Nephron progenitor cell (in vitro differentiated cells): ENCODE results near the gene CCDC154.

Source experiments
- DNase-seq: peaks from one replicate; pipeline ENCODE4 v3.0.0; 2021
- H3K27ac Mint-ChIP-seq: 2 replicates; pipeline ENCODE4 v1.8.0; 2021; ENCODE audit warnings: mild to moderate bottlenecking, moderate library complexity, mixed read lengths
- H3K27me3 Mint-ChIP-seq: 2 replicates; pipeline ENCODE4 v1.8.0; 2021; ENCODE audit warnings: mild to moderate bottlenecking, low read depth, mixed read lengths; ENCODE audit not compliant: poor library complexity
- H3K36me3 Mint-ChIP-seq: 2 replicates; pipeline ENCODE4 v1.8.0; 2021; ENCODE audit warnings: low read depth, mixed read lengths
- H3K4me1 Mint-ChIP-seq: 2 replicates; pipeline ENCODE4 v1.8.0; 2021; ENCODE audit warnings: mixed read lengths
- H3K4me3 Mint-ChIP-seq: 2 replicates; pipeline ENCODE4 v1.8.0; 2021; ENCODE audit warnings: mild to moderate bottlenecking, moderate library complexity, mixed read lengths
- H3K9me3 Mint-ChIP-seq: 2 replicates; pipeline ENCODE4 v1.8.0; 2021; ENCODE audit warnings: mild to moderate bottlenecking, moderate library complexity, mixed read lengths
- TF ChIP-seq, protein P1 (sequence below): fragments of 200-600 bp; sonication (generic); IDR thresholded peaks from 2 replicates; pipeline ENCODE4 v1.5.0; 2021; ENCODE audit warnings: antibody characterized with exemption

CCDC154 gene

DNA sequence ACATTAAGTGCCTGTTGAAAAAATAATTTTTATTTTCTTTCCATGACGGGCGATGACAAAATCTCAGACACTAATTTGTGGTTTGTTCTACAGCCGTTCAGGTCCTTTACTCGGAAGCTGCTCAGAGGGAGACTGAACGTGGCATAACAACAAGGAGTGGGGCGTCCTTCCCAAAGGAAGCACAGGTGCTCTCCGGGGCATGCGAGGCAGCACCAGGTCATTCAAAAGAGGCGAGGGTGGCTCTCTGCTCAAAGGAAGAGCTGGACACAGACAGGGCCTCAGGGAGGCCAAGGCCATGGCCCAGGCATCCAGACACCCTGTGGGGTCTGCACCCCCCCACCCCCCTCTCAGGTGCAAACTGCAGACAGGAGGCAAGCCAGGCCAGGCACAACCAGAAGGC, 46.0 kb downstream of the CCDC154 start:
- TF ChIP-seq, protein P1, sequence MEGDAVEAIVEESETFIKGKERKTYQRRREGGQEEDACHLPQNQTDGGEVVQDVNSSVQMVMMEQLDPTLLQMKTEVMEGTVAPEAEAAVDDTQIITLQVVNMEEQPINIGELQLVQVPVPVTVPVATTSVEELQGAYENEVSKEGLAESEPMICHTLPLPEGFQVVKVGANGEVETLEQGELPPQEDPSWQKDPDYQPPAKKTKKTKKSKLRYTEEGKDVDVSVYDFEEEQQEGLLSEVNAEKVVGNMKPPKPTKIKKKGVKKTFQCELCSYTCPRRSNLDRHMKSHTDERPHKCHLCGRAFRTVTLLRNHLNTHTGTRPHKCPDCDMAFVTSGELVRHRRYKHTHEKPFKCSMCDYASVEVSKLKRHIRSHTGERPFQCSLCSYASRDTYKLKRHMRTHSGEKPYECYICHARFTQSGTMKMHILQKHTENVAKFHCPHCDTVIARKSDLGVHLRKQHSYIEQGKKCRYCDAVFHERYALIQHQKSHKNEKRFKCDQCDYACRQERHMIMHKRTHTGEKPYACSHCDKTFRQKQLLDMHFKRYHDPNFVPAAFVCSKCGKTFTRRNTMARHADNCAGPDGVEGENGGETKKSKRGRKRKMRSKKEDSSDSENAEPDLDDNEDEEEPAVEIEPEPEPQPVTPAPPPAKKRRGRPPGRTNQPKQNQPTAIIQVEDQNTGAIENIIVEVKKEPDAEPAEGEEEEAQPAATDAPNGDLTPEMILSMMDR, result no peak
- H3K4me1 Mint-ChIP-seq, result no peaks in the 10 kb centered on the region
- H3K9me3 Mint-ChIP-seq, result no peaks in the 10 kb centered on the region
- H3K4me3 Mint-ChIP-seq, result no peak overlapping the region
- H3K27me3 Mint-ChIP-seq, result no peaks in the 10 kb centered on the region
- H3K36me3 Mint-ChIP-seq, result peaks cover 14% of the 10 kb centered on the region
- H3K27ac Mint-ChIP-seq, result no peak overlapping the region
- no peak for DNase-seq

DNA sequence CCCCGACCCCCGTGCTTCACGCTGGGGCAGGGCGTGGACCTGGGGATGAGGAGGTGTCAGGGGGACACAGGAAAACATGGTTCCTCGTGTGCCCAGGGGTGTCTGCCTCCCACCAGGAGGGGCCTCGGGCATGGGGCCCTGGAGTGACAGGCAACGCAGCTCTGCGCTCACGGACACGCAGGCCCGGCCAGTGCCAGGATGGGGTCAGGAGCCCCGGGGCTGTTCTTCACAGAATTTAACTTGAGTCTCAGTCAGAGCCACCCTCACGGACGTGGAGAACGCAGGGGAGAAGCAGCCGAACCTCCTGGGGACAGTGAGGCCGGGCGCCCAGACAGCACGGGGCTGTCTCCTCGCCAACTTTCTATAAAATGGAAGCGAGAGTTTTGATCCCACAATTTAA, 46.6 kb downstream of the CCDC154 start:
- Mint-ChIP-seq H3K27ac (no peak overlapping the region), H3K9me3 (no peaks in the 10 kb centered on the region), H3K4me1 (no peaks in the 10 kb centered on the region), H3K4me3 (no peak overlapping the region), H3K27me3 (no peaks in the 10 kb centered on the region), H3K36me3 (peaks cover 18% of the 10 kb centered on the region)
- TF ChIP-seq, protein P1, result no peak
- no peak for DNase-seq

DNA sequence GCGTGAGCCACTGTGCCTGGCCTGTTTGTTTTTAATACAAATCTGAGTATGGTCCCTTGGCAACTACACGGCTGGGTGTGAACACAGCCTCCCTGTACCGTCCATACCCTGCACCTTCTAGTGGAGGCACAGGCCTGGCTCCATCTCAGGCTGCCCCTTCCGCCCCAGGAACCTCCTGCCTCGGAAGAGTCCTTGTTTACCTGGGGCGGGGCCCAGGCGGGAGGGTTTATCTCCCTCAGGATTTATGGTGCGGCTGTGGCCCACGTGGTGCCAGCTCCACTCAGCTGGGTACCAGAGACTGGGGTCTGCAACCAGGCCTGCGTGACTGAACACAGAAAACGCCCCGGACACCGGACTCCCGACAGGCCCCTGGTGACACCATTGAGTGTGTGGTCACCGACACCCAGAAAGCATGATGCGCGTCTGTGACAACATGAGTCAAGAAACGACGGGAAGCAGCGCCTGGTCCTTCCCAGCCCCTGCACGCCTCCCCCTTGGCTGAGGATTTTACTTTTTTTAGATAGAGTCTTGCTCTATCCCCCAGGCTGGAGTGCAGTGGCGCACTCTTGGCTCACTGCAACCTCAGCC, 48.8 kb downstream of the CCDC154 start:
- no peak overlapping the region for H3K4me3 Mint-ChIP-seq
- H3K9me3 Mint-ChIP-seq, result no peaks in the 10 kb centered on the region
- no peaks in the 10 kb centered on the region for H3K4me1 Mint-ChIP-seq
- H3K36me3 Mint-ChIP-seq, result peaks cover 11% of the 10 kb centered on the region
- no peak overlapping the region for H3K27ac Mint-ChIP-seq
- H3K27me3 Mint-ChIP-seq, result no peaks in the 10 kb centered on the region
- no peak for DNase-seq
- TF ChIP-seq, protein P1, result no peak

DNA sequence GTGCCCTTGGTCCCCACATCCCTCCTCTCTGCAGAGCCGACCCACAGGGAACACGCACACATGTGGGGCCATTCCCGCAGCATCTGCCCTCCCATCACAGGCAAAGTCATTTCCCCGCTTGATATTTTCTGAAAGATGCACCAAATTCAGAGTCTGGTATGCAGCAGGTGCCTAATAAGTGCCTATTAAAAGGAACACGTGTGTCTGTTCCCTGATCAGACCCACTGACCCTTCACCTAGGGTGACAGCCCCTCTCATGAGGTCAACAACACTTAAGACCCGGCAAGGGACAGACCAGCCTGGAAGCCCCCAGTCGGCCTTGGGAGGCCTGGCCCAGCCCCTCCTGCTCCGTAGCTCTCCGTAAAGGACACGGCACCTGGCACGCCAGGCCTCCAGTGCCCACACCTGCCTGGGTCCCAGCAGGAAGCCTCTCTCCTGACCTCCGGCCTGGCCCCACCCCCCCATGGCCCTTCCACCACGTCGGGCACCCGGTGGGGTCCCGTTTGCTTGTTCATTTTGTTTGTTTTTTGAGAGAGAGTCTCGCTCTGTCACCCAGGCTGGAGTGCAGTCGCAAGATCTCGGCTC, 49.9 kb downstream of the CCDC154 start:
- Mint-ChIP-seq H3K4me3 (no peak overlapping the region), H3K4me1 (no peaks in the 10 kb centered on the region), H3K27ac (no peak overlapping the region), H3K9me3 (no peaks in the 10 kb centered on the region), H3K36me3 (peaks cover 15% of the 10 kb centered on the region), H3K27me3 (no peaks in the 10 kb centered on the region)
- TF ChIP-seq, protein P1, result no peak
- DNase-seq, result no peak

DNA sequence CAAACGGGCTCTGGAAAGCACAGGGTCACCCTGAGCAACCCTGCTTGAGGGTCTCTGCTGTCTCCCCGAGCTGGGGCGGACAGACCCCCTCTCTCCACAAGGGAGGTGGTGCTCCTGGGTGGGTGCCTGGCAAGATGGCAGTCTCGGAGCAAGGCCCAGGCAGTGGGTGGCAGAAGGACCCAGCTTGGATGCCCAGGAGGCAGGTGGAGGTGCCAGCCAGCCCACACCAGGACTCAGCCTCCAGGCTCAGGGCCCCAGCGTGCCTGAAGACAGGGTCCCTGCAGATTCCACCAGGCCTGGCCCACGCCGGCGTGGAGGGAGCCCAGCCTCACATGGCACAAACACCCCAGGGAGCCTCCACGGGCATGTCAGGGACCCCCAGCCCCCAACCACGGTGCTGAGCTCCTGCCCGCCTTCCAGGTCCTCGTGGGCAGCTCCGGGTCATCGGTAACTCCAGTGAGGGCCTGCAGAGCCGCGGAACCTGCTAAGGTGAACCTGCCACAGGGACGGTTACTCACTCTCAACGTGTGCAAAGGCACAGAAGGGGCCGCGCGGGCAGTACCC, 50.7 kb downstream of the CCDC154 start:
- no peak overlapping the region for H3K27ac Mint-ChIP-seq
- H3K27me3 Mint-ChIP-seq, result no peaks in the 10 kb centered on the region
- DNase-seq, result no peak
- H3K9me3 Mint-ChIP-seq, result no peaks in the 10 kb centered on the region
- H3K4me1 Mint-ChIP-seq, result no peaks in the 10 kb centered on the region
- TF ChIP-seq, protein P1, result no peak
- no peak overlapping the region for H3K4me3 Mint-ChIP-seq
- H3K36me3 Mint-ChIP-seq, result peaks cover 15% of the 10 kb centered on the region

DNA sequence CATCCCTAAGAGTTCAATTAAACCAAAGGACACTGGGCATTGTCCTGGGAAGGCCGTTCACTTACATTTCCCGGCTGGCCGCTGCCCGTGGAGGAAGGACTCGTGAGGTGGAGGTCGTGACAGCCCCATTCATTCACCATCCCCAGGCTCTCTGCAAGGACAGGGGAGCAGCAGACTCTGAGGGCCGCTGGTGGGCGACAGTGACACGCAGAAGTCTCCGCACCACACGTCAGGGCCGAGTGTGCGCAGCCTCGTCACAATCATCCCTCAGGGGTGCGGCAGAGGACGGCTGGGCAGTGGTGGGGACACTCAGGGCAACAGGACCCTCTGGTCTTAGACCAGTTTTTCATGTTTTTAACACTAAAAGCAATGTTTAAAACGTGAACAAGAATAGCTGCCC, 51.5 kb downstream of the CCDC154 start:
- DNase-seq, result no peak
- Mint-ChIP-seq H3K36me3 (peaks cover 8% of the 10 kb centered on the region), H3K4me1 (no peaks in the 10 kb centered on the region), H3K9me3 (no peaks in the 10 kb centered on the region), H3K27ac (no peak overlapping the region), H3K27me3 (no peaks in the 10 kb centered on the region), H3K4me3 (no peak overlapping the region)
- TF ChIP-seq, protein P1, result no peak
